Tibial nerve (tissue), 3 donors: Measurements from ENCODE around the gene CARM1.

ENCODE experiments used
- CTCF ChIP-seq, 5 experiments: fragments of 200-600 bp in 3 of 5; fragments of 450-650 bp in 2 of 5; sonication (generic) in 3 of 5; IDR thresholded peaks; one replicate each; pipeline ENCODE4 v1.5.1; 2016 to 2019; ENCODE audit warnings: antibody characterized with exemption in 5 of 5, mild to moderate bottlenecking in 3 of 5, moderate library complexity in 2 of 5
- POLR2A ChIP-seq, 2 donors: fragments of 450-650 bp; IDR thresholded peaks; one replicate each; pipeline ENCODE4 v1.6.1; 2017; ENCODE audit warnings: antibody characterized with exemption in 2 of 2, mild to moderate bottlenecking in 2 of 2, moderate library complexity in 2 of 2

- TF ChIP-seq CTCF (IDR thresholded peaks at IDR 0.05) (no peak), POLR2A (IDR thresholded peaks at IDR 0.05) (no peak)
These were observed 81.5 kb downstream of the CARM1 start for GRCh38 chr19:10952809-10953208.
